ENCODE measurements around the gene UBLCP1.
"Not testable (repeated sequence)": the region's sequence is repeated elsewhere in the genome, so short reads cannot be mapped to it uniquely, and the experiment has no call there.

Gene UBLCP1

DNA sequence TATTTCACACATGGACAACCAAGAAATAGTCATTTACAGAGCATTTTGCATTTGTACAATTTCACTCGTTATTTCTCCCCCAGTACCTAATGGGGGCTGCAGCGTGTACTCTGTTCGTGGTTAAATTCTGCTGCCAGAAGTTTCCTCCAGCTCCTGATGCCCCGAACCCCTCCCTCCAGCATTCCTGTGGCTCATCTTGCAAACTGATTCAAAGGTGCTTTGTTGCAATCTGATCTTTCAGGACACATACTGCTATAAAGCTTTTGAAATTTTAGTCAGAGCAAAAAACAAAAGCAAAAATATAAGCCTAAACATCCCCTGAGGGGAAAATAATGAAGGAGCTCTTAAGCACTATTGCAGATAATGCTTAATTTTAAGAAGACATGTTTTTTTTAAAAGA lies 27.7 kb downstream of the UBLCP1 start (continued):
- no peak for TF ChIP-seq ZNF621 (tag by site-specific recombination; IDR thresholded peaks at IDR 0.05)
- TF ChIP-seq, protein P1, sequence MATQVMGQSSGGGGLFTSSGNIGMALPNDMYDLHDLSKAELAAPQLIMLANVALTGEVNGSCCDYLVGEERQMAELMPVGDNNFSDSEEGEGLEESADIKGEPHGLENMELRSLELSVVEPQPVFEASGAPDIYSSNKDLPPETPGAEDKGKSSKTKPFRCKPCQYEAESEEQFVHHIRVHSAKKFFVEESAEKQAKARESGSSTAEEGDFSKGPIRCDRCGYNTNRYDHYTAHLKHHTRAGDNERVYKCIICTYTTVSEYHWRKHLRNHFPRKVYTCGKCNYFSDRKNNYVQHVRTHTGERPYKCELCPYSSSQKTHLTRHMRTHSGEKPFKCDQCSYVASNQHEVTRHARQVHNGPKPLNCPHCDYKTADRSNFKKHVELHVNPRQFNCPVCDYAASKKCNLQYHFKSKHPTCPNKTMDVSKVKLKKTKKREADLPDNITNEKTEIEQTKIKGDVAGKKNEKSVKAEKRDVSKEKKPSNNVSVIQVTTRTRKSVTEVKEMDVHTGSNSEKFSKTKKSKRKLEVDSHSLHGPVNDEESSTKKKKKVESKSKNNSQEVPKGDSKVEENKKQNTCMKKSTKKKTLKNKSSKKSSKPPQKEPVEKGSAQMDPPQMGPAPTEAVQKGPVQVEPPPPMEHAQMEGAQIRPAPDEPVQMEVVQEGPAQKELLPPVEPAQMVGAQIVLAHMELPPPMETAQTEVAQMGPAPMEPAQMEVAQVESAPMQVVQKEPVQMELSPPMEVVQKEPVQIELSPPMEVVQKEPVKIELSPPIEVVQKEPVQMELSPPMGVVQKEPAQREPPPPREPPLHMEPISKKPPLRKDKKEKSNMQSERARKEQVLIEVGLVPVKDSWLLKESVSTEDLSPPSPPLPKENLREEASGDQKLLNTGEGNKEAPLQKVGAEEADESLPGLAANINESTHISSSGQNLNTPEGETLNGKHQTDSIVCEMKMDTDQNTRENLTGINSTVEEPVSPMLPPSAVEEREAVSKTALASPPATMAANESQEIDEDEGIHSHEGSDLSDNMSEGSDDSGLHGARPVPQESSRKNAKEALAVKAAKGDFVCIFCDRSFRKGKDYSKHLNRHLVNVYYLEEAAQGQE (tag by site-specific recombination; IDR thresholded peaks at IDR 0.05): no peak
- no peak for TF ChIP-seq ZBTB20 (tag by site-specific recombination; IDR thresholded peaks at IDR 0.05)

DNA sequence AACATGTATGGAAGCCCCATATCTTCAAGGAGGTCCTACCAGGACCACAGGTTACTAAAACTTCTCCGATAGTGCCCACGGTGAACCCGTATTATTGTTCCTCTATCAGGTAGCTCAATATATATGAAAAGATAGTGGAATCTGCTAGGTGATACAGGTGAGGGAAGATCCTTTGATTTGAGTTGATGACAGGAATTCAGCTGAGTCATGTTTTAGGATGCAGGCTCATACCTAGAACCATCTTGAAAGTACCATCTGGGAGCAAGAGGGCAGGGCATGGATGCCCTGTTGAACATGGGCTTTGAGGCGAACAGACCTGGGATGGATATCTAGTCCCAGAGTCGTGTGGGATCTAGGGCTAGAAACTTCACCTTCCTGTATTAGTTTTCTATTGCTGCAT lies 31.8 kb downstream of the UBLCP1 start:
- H3K36me3 ChIP-seq (ENCODE audit: control insufficient read depth in 2 of 2, insufficient read depth in 1 of 2, low read length in 2 of 2): no peaks in the 10 kb centered on the region
- no peak overlapping the region for H3K4me3 ChIP-seq (ENCODE audit: low read depth, low read length)
- POLR2A ChIA-PET: no interaction called here
- no peaks in the 10 kb centered on the region for H3K4me1 ChIP-seq (ENCODE audit: control insufficient read depth, insufficient read depth, low read length)
- CTCF ChIA-PET: interaction anchor here (0.5 kb wide), 1 partner anchor 21 kb away, joined by 4 read pairs; no protein-coding TSS in a partner anchor
- H3K27ac ChIP-seq (ENCODE audit: extremely low read depth, low read depth, low read length): no peak overlapping the region
- no peaks in the 10 kb centered on the region for H3K9me3 ChIP-seq (ENCODE audit: control insufficient read depth, insufficient read depth, low read depth, low read length)
- no peak for TF ChIP-seq ZNF768 (tag by site-specific recombination; IDR thresholded peaks at IDR 0.05)
- TF ChIP-seq ZNF701 (tag by site-specific recombination; IDR thresholded peaks at IDR 0.05): no peak
- TF ChIP-seq HOXA7 (CRISPR knock-in tag; IDR thresholded peaks at IDR 0.05; ENCODE audit: borderline replicate concordance): no peak
- no peak for TF ChIP-seq ZNF302 (tag by site-specific recombination; IDR thresholded peaks at IDR 0.05; ENCODE audit: low read depth)
- TF ChIP-seq ZNF629 (tag by site-specific recombination; IDR thresholded peaks at IDR 0.05): no peak

DNA sequence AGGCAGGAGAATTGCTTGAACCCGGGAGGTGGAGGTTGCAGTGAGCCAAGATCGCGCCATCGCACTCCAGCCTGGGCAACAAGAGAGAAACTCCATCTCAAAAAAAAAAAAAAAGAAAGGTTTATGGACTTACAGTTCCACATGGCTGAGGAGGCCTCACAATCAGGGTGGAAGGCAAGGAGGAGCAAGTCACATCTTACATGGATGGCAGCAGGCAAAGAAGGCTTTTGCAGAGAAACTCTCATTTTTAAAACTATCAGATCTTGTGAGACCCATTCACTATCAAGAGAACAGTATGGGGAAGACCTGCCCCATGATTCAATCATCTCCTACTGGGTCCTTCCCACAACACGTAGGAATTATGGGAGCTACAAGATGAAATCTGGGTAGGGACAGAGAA lies 34.2 kb downstream of the UBLCP1 start:
- H3K4me1 ChIP-seq (ENCODE audit: control insufficient read depth, insufficient read depth, low read length); POLR2A ChIA-PET; H3K27ac ChIP-seq (ENCODE audit: extremely low read depth, low read depth, low read length); H3K36me3 ChIP-seq (ENCODE audit: control insufficient read depth in 2 of 2, insufficient read depth in 1 of 2, low read length in 2 of 2); H3K9me3 ChIP-seq (ENCODE audit: control insufficient read depth, insufficient read depth, low read depth, low read length); H3K4me3 ChIP-seq (ENCODE audit: low read depth, low read length): not testable (repeated sequence)
- CTCF ChIA-PET: interaction anchor here (0.6 kb wide), 2 partner anchors 10 to 140 kb away, joined by 3 to 5 read pairs; no protein-coding TSS in a partner anchor

DNA sequence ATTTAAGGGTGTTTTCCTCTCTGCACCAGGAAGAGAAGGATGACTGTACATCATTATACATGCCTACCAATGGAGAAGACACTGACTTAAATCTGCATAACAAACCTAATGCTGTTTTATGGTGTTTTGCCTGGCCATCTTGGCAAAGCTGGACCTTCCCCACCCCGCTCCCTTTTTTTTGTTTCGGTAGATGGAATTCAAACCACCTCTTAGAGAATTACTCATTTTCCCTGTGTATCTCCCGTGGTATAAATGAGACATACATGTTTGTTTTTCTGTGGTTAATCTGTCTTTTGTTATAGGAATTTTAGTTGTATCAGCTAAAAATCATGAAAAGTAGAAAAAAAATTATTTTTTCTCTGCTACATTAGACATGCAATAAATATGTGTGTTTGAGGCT lies 38.4 kb downstream of the UBLCP1 start:
- H3K4me3 ChIP-seq (ENCODE audit: low read depth, low read length): no peak overlapping the region
- no peaks in the 10 kb centered on the region for H3K9me3 ChIP-seq (ENCODE audit: control insufficient read depth, insufficient read depth, low read depth, low read length)
- no peaks in the 10 kb centered on the region for H3K4me1 ChIP-seq (ENCODE audit: control insufficient read depth, insufficient read depth, low read length)
- ChIA-PET CTCF (interaction anchor here (0.6 to 1.0 kb wide), 2 partner anchors 15 to 159 kb away, joined by 3 to 4 read pairs; no protein-coding TSS in a partner anchor), POLR2A (no interaction called here)
- TF ChIP-seq ZNF239 (tag by site-specific recombination; IDR thresholded peaks at IDR 0.05) (no peak), BCL11A (tag by site-specific recombination; IDR thresholded peaks at IDR 0.05; ENCODE audit: low read depth) (no peak), GFI1B (tag by site-specific recombination; IDR thresholded peaks at IDR 0.05) (no peak), ZFP41 (tag by site-specific recombination; IDR thresholded peaks at IDR 0.05; ENCODE audit: borderline replicate concordance) (no peak), ZNF521 (tag by site-specific recombination; IDR thresholded peaks at IDR 0.05) (no peak)
- no peak overlapping the region for H3K27ac ChIP-seq (ENCODE audit: extremely low read depth, low read depth, low read length)
- no peaks in the 10 kb centered on the region for H3K36me3 ChIP-seq (ENCODE audit: control insufficient read depth in 2 of 2, insufficient read depth in 1 of 2, low read length in 2 of 2)
